Midbrain (tissue), 1 donor: ENCODE measurements around the gene NMT1.

Experiments used
- DNase-seq: peaks from one replicate; lab custom pipeline; 2025; lab: John Stamatoyannopoulos, UW

NMT1 gene

DNA sequence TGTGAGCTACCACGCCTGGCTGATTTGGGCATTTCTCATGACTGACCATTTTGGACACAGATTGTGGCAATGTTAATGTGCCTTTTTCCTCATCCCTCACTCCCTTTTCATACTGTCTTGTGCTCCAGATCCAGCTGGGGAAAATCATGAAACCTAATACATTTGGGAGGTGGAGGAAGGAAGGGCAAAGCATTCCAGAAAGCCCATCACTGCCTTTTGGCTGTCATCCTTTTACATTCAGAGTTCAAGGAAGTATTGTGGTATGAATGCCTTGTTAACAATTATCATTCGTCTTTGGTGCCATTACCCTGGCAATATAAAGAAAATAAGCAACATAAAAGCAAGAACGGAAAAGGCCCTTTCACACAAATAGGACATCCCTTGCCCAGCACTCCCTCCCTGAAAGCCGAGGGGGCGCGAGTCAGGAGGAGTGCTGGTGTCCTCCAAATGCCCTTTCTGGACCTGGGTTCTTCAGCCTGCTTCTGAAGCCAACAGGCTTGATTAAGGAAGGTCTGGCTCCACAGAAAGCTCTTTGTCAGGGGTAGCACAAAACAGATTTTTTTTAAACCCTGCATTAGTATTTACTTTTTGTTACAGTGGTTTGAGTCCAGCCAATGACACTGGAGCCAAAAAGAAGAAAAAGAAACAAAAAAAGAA is 20.1 kb downstream of the NMT1 start:
- no peak for DNase-seq

DNA sequence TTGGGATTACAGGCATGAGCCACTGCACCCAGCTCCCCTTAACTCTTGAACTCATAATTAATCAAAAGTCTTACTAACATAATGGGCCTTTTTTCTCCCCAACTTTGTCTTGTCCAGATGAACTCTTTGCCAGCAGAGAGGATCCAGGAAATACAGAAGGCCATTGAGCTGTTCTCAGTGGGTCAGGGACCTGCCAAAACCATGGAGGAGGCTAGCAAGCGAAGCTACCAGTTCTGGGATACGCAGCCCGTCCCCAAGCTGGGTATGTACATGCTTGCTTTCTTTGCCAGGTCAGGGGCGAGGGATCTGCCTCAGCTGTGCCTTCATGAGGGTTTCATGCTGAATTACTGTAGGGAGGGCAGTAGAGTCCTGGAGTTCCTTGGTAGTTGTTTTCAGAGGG is 25.3 kb downstream of the NMT1 start:
- DNase-seq, result no peak

DNA sequence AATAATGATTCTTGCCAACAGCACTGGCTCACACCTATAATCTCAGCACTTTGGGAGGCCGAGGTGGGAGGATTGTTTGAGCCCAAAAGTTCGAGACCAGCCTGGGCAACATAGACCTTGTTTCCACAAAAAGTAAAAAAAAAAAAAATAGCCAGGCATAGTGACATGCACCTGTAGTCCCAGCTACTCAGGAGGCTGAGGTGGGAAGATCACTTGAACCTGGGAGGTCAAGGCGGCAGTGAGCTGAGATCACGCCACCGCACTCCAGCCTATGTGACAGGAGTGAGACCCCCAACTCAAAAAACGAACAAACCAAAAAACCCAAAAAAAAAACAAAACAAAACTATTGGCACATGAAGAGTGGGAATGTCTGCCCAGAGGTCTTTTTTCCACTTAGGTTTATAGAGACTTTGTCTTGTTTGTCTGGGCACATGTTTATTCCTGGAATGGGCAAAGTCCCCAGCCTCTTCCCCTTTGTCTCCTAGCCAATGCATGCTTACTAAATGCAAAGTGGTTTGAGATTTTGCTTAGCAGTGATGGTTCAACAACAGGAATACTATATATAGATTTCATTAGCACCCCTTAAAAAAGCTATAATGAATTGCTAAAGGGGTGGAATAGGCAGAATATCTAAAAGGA is 25.9 kb downstream of the NMT1 start:
- peak; percentile 40 for DNase-seq

DNA sequence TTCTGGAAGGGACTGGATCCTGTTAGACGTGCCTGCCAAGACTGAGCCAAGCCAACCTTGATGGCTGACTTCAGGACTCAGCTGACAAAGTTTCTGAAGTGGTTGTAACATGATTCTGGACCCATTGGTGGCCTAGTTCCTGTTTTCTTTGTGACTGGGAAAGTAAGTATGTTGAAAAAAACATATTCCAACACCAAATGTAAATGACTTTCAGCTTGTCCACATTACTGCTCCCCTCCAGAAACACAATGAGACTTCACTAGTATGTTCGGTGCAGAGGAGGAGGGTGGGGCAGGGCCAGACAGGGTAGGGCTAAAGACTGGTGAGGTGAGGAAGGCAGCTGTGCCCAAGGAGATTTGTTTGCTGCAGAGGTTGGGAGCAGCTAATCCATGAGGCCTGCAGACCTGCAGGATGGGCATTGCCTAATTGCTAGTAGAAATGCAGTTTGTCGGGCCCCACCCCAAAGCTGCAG is 26.4 kb downstream of the NMT1 start:
- DNase-seq, result no peak

DNA sequence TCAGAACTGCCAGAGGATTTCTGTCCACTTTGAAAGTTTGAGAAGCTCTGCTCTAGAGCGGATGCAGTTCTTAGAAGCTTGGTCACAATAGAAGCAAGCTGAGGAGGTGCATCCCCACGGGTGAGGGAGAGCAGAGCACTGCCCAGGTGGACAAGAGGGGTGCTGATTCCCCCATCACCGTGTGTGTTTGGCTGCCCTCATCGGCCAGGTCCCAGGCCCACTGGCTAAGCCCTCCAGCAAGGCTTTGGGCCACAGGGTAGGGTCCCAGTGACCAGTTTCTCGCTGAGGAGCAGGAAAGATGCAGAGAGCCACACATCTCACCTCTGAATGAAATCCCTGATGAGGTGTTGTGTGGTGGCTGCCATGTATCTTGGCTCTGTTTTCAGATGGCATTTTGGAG is 26.9 kb downstream of the NMT1 start:
- no peak for DNase-seq

DNA sequence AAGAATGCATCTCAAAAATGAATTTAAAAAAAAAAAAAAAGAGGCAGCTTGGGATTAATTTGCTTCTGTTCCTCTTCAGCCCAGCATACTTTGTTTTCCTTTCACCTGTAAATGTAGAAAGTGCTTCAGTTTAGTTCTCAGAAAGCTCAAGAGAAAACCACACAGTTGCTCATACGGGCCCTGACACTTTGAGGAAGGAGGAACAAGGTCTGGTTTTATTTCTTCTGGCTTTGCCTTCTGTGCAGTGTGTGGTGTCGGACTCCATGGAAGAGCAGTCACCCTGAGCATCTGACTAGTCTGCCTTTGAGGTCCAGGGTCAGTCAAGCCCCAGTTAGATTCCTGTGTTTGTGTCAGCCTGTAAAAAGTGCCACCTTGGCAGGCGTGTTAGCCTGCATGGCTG is 27.6 kb downstream of the NMT1 start:
- DNase-seq, result no peak

DNA sequence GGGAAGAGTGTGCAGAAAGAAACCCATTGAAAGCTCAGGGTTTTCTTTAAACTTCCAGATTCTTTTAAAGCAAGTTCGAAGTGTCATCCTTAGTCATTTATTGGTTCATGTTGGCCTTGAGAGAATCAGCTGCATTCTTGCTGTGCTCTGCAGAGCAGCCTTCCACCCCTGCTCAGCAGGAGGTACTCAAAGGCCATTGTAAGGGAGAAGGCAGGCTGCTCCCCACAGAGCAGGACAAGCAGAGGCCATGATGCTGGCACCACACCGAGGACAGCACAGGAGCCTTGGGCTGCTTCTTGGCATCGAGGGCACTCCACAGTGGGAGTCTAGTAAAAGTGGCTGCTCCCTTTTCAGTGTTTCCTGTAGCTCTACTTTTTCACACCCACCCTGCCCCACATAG is 29.6 kb downstream of the NMT1 start:
- DNase-seq, result no peak

DNA sequence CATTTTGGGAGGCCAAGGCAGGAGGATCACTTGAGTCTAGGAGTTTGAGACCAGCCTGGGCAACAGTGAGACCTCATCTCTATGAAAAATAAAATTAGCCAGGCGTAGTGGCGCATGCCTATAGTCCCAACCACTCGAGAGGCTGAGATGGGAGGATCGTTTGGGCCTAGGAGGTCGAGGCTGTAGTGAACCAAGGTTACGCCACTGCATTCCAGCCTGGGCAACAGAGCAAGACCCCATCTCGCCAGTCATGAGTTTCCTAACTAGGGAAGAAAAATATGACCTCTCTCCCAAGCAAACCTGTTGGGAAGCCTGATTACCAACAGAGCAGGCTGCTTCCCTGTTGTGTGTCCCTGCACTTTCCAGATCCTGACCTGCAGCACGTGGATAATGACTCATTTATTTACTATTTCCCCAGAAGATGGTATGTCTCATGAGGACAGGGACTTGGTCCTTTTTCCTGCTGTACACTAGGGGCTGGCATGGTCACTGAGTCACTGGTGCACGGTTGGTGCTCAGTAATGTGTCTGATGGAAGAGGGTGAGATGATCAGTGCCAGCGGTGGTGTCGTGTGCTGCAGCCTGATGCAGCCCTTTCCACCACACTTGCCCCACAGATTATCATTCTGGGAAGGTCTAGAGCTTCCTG is 30.8 kb downstream of the NMT1 start:
- DNase-seq, result no peak

DNA sequence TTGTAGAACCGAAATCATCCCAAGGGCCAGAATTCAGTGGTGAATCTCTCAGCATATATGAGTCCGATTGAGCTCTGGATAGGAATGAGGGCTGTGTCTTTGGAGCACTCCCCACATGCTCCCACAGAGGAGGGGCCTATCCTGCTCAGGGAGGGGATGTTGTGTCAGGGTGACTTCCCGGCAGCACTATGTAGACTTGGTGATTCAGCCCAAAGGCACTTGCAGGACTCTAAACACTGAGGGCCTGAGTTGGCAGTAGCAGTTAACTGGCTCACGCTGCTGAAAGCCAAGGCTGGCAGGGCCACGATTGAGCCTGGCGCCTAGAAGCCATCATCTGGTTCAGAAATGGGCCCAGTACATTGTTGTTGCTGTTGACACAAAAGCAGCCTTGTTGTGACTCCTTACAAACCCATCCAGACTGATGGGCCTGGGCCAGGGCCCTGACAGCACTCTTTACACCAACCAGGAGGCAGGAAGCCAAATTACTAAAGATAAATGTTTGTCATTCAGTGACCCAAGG is 31.9 kb downstream of the NMT1 start:
- peak; percentile 97 for DNase-seq

DNA sequence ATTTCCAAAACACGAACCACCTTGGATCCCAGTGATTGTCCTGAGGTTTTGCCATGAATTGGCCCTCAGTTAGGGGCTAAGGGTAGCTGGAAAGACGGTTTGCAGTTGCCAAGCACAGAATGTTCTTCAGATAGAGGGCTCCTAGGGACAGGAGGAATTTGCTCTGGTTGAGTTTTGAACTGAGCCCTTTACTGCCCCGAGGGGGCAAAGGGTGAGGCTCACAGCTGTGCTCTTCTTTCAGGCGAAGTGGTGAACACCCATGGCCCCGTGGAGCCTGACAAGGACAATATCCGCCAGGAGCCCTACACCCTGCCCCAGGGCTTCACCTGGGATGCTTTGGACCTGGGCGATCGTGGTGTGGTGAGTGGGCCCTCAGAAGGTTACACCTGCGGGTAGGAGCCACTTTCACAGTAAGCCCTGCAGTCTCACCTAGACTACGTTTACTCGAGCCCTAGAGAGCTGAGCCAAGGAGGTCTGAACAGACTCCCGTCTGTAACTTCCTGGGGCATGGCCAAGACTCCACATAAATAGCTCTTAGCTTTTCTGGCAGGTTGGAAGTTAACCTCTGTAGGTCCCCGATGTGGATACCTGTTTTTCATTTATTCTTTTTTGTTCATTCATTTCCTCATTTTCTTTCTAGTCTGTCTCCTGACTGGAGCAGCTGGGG is 32.5 kb downstream of the NMT1 start:
- DNase-seq, result no peak

DNA sequence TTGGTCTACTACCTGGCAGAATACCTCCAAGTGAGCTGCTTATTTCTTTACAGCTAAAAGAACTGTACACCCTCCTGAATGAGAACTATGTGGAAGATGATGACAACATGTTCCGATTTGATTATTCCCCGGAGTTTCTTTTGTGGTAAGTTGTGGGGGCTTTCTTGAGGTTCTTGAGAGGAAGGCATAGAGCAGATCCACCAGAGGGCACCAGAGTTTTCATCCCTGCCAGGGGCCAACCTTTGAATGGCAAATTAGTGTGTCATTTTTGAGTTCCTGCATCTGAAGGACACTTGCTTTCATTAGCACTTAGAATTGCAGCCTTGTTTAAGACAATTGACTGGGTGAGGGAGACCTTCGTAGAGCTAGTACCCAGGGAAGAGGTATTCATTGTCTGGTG is 35.0 kb downstream of the NMT1 start:
- DNase-seq, result peak; percentile 32

DNA sequence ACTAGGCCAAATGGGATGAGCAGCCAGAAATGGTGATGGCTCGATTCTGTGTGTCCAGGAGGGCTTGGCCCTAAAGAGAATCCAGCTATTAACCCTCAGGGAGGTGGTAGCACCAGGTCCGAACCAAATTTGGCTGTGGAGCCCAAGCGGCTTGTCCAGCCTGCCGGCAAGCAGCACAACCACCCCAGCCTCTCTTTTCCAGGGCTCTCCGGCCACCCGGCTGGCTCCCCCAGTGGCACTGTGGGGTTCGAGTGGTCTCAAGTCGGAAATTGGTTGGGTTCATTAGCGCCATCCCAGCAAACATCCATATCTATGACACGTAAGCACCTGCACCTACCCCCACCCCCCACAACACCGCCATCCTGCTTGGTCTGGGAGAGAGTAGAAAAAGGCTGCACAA is 35.8 kb downstream of the NMT1 start:
- DNase-seq, result no peak

DNA sequence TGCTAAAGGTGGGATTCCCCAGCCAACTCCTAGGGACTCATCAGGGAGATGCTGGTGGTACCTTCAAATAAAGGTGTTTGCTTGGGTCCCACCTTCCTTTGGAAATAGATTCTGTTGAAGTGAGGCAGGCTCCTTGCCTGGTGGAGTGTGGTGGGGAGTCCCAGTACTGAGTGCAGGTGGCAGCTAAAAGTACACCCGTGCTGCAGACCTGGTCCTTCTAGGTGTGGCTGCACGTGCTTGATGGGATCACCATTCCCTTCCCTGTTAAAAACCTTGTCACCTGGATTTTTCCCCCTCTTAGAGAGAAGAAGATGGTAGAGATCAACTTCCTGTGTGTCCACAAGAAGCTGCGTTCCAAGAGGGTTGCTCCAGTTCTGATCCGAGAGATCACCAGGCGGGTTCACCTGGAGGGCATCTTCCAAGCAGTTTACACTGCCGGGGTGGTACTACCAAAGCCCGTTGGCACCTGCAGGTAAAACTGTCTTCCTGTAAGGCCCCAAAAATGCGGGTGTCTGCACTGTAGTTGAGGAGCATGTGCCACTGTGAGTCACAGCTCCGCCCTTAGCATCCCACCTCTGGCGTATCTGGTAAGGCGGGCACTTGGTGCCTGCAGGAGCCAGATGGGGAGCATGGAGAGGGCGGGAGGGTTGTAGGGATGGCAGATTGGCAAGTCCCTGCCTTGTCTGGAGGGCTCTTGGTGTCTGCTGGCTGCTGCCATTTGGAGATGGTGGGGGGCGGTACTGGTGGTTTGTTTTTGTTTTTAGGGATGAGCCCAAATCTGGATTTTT is 37.2 kb downstream of the NMT1 start:
- DNase-seq, result no peak

DNA sequence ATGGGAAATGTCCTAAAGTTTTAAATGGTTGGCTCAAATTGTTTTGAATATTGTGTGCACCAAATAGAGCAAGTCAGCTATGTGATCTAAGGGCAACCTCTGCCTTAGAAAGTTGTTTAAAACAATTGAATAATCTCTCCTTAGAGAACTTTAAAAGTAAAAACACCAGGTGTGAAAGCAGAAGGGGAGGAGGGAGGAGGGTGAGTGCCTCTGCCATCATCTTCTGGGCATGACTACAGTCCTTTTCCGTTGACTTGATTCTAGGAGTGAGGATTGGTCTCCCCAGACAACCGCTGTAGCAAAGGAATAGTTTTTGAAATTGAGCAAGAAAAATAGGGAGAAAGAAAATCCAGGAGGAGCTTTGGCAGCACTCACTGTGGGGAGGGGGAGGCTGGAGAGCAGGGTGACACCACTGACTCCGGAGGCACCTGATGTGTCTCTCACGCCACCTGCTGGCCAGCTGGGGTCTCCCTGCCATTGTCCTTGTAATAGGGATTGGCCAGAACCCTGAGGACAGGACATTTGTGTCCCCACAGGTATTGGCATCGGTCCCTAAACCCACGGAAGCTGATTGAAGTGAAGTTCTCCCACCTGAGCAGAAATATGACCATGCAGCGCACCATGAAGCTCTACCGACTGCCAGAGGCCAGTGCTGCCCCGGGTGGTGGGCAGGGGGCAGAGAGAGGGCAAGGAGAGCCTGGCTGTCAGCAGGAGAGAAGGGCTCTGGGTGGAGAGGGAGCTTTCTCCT is 37.9 kb downstream of the NMT1 start:
- DNase-seq, result peak; percentile 82

DNA sequence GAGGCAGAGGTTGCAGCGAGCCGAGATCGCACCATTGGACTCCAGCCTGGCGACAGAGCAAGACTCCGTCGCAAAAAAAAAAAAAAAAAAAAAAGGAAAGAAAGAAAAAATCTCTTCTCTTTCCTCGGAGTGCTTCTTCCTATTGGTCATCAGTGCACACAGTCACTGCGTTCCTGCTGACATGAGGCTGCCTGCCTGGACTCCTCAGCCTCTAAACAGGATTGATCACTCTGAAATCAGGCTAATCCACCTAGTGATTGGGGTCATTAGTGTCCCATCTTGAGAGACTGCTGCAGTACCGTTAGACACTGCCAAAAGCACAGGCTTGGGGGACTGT is 40.4 kb downstream of the NMT1 start:
- no peak for DNase-seq

DNA sequence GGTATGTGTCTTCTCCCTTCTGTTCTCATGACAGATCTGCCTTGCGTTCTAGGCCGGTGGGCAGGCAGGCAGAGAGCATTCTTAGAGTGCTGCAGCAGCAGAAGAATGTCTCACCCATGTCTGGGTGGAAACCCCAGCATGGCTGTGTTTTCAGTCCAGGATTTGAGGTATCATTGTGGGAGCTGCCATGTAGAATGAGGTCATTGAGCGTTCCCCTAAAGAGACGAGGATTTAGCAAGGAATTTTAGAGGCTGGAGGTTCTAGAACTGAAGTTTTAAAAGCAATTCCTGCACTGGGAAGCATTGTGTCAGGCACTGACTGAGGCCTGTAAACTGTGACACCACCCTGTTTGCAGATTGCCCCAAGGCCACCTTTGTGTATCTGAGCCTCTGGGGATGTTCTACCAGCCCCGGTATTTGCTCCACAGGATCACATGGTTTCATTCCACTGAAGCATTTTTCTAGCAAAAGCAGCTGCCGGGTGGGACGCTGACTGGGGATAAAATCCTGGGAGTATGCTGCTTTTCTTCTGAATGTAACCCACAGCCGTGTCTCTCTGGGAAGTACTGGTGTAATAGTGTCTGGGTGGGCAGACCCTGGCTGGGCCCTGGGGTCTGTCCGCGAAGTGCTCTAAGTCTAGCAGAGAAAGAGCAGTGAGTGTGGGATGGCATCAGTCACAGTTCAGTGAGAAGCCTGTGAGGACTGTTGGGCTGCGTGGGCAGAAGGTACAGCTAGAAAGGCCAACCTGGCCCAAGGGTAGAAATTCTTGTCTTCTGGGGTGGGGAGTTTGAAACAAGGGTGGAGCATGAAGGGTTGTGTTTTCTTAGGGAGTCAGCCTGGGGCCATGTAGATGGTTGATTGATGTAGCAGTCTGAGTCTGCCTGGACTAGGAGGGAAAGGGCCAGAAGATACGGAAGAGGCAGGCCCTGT is 41.0 kb downstream of the NMT1 start:
- DNase-seq, result no peak

DNA sequence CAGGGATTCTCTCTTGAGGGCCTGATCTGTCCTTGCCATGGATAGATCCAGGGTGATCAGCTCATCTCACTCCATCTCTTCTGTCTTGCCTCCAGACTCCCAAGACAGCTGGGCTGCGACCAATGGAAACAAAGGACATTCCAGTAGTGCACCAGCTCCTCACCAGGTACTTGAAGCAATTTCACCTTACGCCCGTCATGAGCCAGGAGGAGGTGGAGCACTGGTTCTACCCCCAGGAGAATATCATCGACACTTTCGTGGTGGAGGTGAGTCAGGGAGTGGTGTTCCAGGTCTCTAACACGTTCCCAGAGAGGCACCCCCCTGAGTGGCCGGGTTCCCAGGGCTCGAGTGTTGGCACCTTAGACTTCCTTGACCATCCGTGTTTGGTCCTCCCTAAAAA is 41.7 kb downstream of the NMT1 start:
- no peak for DNase-seq

DNA sequence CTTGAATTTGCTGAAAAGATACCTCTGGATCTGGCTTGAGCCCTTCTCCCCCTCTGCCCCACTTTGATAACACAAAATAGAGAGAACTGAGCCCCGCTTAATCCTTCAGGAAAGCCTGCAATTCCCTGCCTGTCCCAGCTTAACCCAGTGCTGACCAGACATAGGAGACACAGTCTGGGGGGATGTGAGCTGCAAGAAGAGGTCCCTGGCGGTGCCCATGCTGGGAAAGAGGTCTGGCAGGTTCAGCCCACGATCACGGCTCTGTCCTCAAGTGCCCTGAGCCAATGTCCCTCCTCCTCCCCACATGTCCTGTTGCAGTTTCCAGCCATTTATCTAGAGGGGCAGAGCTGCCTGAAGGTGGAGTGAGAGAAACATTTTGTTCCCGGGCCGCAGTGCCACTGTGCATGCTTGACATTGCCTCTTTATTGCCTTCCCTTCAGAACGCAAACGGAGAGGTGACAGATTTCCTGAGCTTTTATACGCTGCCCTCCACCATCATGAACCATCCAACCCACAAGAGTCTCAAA is 42.2 kb downstream of the NMT1 start:
- no peak for DNase-seq

DNA sequence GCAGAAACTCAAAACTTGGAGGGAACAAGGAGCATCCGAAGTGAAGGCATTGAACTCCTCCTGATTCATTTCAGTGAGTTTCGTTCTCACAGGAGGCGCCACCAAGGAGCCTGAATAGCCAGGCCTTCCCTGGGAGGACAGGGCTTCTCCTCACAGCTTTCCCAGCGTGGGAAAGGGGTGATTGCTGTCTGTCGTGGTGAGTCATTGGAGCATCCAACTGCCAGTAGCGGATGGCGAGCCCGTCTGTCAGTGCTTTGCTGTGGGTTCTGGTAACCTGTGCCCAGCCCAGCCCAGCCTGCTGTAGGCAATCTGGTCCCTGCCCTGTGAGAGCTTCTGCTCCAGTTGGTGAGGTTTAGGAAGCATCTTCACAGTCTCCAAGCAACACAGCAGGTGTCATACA is 42.9 kb downstream of the NMT1 start:
- no peak for DNase-seq

DNA sequence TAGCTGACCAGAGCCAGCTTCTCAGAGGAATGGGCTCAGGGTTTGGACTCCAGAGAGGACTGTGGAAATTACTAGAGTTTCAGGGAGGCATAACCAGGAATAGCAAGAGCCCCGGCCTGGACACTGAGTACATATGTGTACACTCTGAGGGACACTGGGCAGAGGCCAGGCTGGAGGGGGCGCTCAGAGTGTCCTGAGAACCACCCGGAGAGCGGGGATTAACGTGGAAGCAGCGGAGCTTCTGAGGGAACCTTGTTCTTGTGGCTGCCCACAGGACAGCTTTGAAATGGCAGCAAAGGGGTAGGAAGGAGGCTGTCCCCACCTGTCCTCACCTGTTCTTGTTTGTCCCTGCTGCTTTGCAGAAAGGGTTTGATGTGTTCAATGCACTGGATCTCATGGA is 43.4 kb downstream of the NMT1 start:
- DNase-seq, result no peak
